ENCODE measurements around the gene NRXN3.

DNA sequence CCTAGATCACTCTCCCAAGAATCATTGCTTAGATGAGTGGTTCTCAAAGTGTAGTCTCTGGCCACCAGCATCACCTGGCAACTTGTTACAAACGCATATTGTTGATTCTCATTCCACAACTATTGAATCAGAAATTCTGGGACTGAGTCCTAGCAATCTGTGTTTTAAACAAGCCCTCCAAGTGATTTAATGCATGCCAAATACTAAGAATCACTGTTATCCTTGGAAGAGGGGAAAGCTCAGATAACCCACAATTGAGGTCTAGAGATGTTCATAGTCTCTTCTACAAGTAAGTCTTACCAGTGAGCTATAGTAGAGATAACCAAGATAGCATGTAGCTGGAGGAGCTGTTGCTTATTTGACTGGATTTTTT is 1374.5 kb downstream of the NRXN3 start:
- no peak for TF ChIP-seq CTCF (conservative IDR thresholded peaks at IDR 0.05; ENCODE audit: low read depth in 2 of 2)
- no peak for TF ChIP-seq POLR2AphosphoS5 (IDR thresholded peaks at IDR 0.05; ENCODE audit: low read depth)
- no peak for TF ChIP-seq EZH2 (IDR thresholded peaks at IDR 0.05; ENCODE audit: low read depth, unreplicated experiment)
- no peak for TF ChIP-seq REST (IDR thresholded peaks at IDR 0.05; ENCODE audit: unreplicated experiment)
- no peak for TF ChIP-seq EZH2phosphoT487 (IDR thresholded peaks at IDR 0.05; ENCODE audit: unreplicated experiment)
- TF ChIP-seq ZNF462 (CRISPR knock-in tag; IDR thresholded peaks at IDR 0.05): no peak
- TF ChIP-seq STAT1 (IDR thresholded peaks at IDR 0.05; ENCODE audit: unreplicated experiment): no peak
- TF ChIP-seq ZNF331 (CRISPR knock-in tag; IDR thresholded peaks at IDR 0.05; ENCODE audit: low read depth): no peak
- TF ChIP-seq JUNB (IDR thresholded peaks at IDR 0.05; ENCODE audit: unreplicated experiment): no peak
- no peak for TF ChIP-seq CREB1 (CRISPR knock-in tag; IDR thresholded peaks at IDR 0.05; ENCODE audit: low read depth)
- no peak for TF ChIP-seq ETS1 (IDR thresholded peaks at IDR 0.05)
- TF ChIP-seq ZNF114 (CRISPR knock-in tag; IDR thresholded peaks at IDR 0.05): no peak

Data from GM23338 (cell line).